BLaER1 treated with 17β-estradiol and CSF1 and Interleukin-3, amounts not matched to agents 10 nM and 100 nM (cell line): ENCODE results near the gene RPH3AL.

Experiments used
- H3K27ac ChIP-seq, 11 experiments: shearing (Covaris generic); formaldehyde crosslinking; 2 replicates each; pipeline ENCODE4 v1.8.1; 2022
- H3K27me3 ChIP-seq, 11 experiments: shearing (Covaris generic); formaldehyde crosslinking; 2 replicates each; pipeline ENCODE4 v1.8.1; 2022
- H3K36me3 ChIP-seq, 11 experiments: shearing (Covaris generic); formaldehyde crosslinking; 2 replicates each; pipeline ENCODE4 v1.8.1; 2022
- H3K4me1 ChIP-seq, 10 experiments: shearing (Covaris generic); formaldehyde crosslinking; 2 replicates each; pipeline ENCODE4 v1.8.1; 2022
- H3K4me2 ChIP-seq, 11 experiments: shearing (Covaris generic); formaldehyde crosslinking; 2 replicates each; pipeline ENCODE4 v1.8.1; 2022
- H3K4me3 ChIP-seq, 10 experiments: shearing (Covaris generic); formaldehyde crosslinking; 2 replicates each; pipeline ENCODE4 v1.8.1; 2022
- H3K9ac ChIP-seq, 11 experiments: shearing (Covaris generic); formaldehyde crosslinking; 2 replicates each; pipeline ENCODE4 v1.8.1; 2022
- H3K9me3 ChIP-seq, 11 experiments: shearing (Covaris generic); formaldehyde crosslinking; replicated peaks in 1 of 11; 2 replicates each; pipeline ENCODE4 v1.8.1; 2022
- H4K20me1 ChIP-seq, 11 experiments: shearing (Covaris generic); formaldehyde crosslinking; 2 replicates each; pipeline ENCODE4 v1.8.1; 2022
- Cebpa-rat ChIP-seq, 11 experiments: shearing (Covaris generic); IDR thresholded peaks; 2 replicates each; pipeline ENCODE4 v1.8.1; 2022

The RPH3AL gene

GRCh38 chr17:192666-193425, 159.8 kb downstream of the RPH3AL start:
- H3K4me2 ChIP-seq = no peak overlapping the region
- TF ChIP-seq Cebpa-rat (IDR thresholded peaks at IDR 0.05) = no peak
- no peaks in the 10 kb centered on the region for H3K36me3 ChIP-seq
- no peak overlapping the region for H3K4me3 ChIP-seq
- H3K27ac ChIP-seq = no peak overlapping the region
- peaks cover 6 to 20% (median 9%) of the 10 kb centered on the region in 10 experiments; a peak in 19 of 20 replicates for H3K4me1 ChIP-seq
- no peak overlapping the region for H3K9ac ChIP-seq
- peaks cover 3 to 19% (median 15%) of the 10 kb centered on the region in 11 experiments; a peak in 21 of 22 replicates for H3K9me3 ChIP-seq
- H3K27me3 ChIP-seq = no peaks in the 10 kb centered on the region
- no peaks in the 10 kb centered on the region for H4K20me1 ChIP-seq

- Histone ChIP-seq H3K27ac (no peak overlapping the region), H4K20me1 (no peaks in the 10 kb centered on the region)
- no peak for TF ChIP-seq Cebpa-rat (IDR thresholded peaks at IDR 0.05)
Observed at GRCh38 chr17:189444-189843, 163.2 kb downstream of the RPH3AL start.

GRCh38 chr17:187130-187529, 165.5 kb downstream of the RPH3AL start:
- Histone ChIP-seq H4K20me1 (no peaks in the 10 kb centered on the region), H3K27me3 (no peaks in the 10 kb centered on the region), H3K4me3 (no peak overlapping the region), H3K27ac (no peak overlapping the region), H3K4me1 (no peaks in the 10 kb centered on the region), H3K9me3 (peaks cover 0 to 3% (median 0%) of the 10 kb centered on the region in 11 experiments; a peak in 3 of 22 replicates), H3K36me3 (no peaks in the 10 kb centered on the region), H3K4me2 (no peak overlapping the region), H3K9ac (no peak overlapping the region)
- no peak for TF ChIP-seq Cebpa-rat (IDR thresholded peaks at IDR 0.05)

More at GRCh38 chr17:189444-189843, 163.2 kb downstream of the RPH3AL start:
- Histone ChIP-seq H3K27me3 (no peaks in the 10 kb centered on the region), H3K9me3 (peaks cover 0 to 14% (median 10%) of the 10 kb centered on the region in 11 experiments; a peak in 15 of 22 replicates), H3K4me2 (no peak overlapping the region), H3K4me3 (no peak overlapping the region), H3K9ac (no peak overlapping the region), H3K36me3 (no peaks in the 10 kb centered on the region), H3K4me1 (peaks cover 0 to 3% (median 0%) of the 10 kb centered on the region in 10 experiments; a peak in 6 of 20 replicates)

- Histone ChIP-seq H3K4me2 (no peak overlapping the region), H3K36me3 (no peaks in the 10 kb centered on the region), H4K20me1 (no peaks in the 10 kb centered on the region; a peak in 1 of 22 replicates), H3K27ac (no peak overlapping the region), H3K9ac (no peak overlapping the region), H3K4me3 (no peak overlapping the region), H3K27me3 (peaks cover 0 to 7% (median 0%) of the 10 kb centered on the region in 11 experiments; a peak in 8 of 22 replicates), H3K4me1 (no peaks in the 10 kb centered on the region), H3K9me3 (no peaks in the 10 kb centered on the region)
- TF ChIP-seq Cebpa-rat (IDR thresholded peaks at IDR 0.05) = no peak
Observed at GRCh38 chr17:185445-186138, 167.0 kb downstream of the RPH3AL start.

GRCh38 chr17:183021-183420, 169.6 kb downstream of the RPH3AL start:
- Histone ChIP-seq H4K20me1 (no peaks in the 10 kb centered on the region; a peak in 1 of 22 replicates), H3K9me3 (no peaks in the 10 kb centered on the region), H3K4me1 (no peaks in the 10 kb centered on the region), H3K36me3 (no peaks in the 10 kb centered on the region), H3K27ac (no peak overlapping the region), H3K27me3 (peaks cover 0 to 13% (median 0%) of the 10 kb centered on the region in 11 experiments; a peak in 8 of 22 replicates), H3K4me2 (no peak overlapping the region), H3K9ac (no peak overlapping the region), H3K4me3 (no peak overlapping the region)
- no peak for TF ChIP-seq Cebpa-rat (IDR thresholded peaks at IDR 0.05)

- peaks cover 0 to 13% (median 0%) of the 10 kb centered on the region in 11 experiments; a peak in 8 of 22 replicates for H3K27me3 ChIP-seq
- H3K36me3 ChIP-seq = no peaks in the 10 kb centered on the region
- TF ChIP-seq Cebpa-rat (IDR thresholded peaks at IDR 0.05) = no peak
- no peaks in the 10 kb centered on the region; a peak in 1 of 22 replicates for H4K20me1 ChIP-seq
- H3K9me3 ChIP-seq = no peaks in the 10 kb centered on the region
- no peak overlapping the region for H3K9ac ChIP-seq
- no peaks in the 10 kb centered on the region for H3K4me1 ChIP-seq
- H3K4me2 ChIP-seq = no peak overlapping the region
- H3K27ac ChIP-seq = no peak overlapping the region
- no peak overlapping the region for H3K4me3 ChIP-seq
Observed at GRCh38 chr17:182050-182751, 170.4 kb downstream of the RPH3AL start.

- H3K9me3 ChIP-seq = no peaks in the 10 kb centered on the region
- H3K36me3 ChIP-seq = no peaks in the 10 kb centered on the region
- no peak for TF ChIP-seq Cebpa-rat (IDR thresholded peaks at IDR 0.05)
- no peaks in the 10 kb centered on the region for H3K4me1 ChIP-seq
- peaks cover 0 to 13% (median 0%) of the 10 kb centered on the region in 11 experiments; a peak in 8 of 22 replicates for H3K27me3 ChIP-seq
- no peak within 1 kb of the TSS for H3K4me3 ChIP-seq
- no peak within 1 kb of the TSS for H3K4me2 ChIP-seq
- H4K20me1 ChIP-seq = no peaks in the 10 kb centered on the region; a peak in 1 of 22 replicates
- H3K27ac ChIP-seq = no peak within 1 kb of the TSS
- no peak within 1 kb of the TSS for H3K9ac ChIP-seq
Observed at GRCh38 chr17:181245-182049, 171.2 kb downstream of the RPH3AL start, which contains the start of gene DOC2B. DOC2B (minus strand) TSS chr17:181650; CDS start chr17:181479, 171 bp downstream.

GRCh38 chr17:180381-181244, 172.0 kb downstream of the RPH3AL start:
- H4K20me1 ChIP-seq = no peaks in the 10 kb centered on the region; a peak in 1 of 22 replicates
- no peak for TF ChIP-seq Cebpa-rat (IDR thresholded peaks at IDR 0.05)
- H3K27ac ChIP-seq = no peak overlapping the region
- peaks cover 0 to 6% (median under 1%) of the 10 kb centered on the region in 10 experiments; a peak in 7 of 20 replicates for H3K4me1 ChIP-seq
- peaks cover 0 to 13% (median 0%) of the 10 kb centered on the region in 11 experiments; a peak in 8 of 22 replicates for H3K27me3 ChIP-seq
- H3K4me2 ChIP-seq = no peak overlapping the region
- no peaks in the 10 kb centered on the region for H3K36me3 ChIP-seq
- H3K4me3 ChIP-seq = no peak overlapping the region
- H3K9ac ChIP-seq = no peak overlapping the region
- H3K9me3 ChIP-seq = no peaks in the 10 kb centered on the region
